ENCODE data around the gene LRP5. TPM values are rescaled to one million over a fixed set of nuclear protein-coding genes. Genes with fewer than 3 reads are reported as not detected.
A peak's percentile ranks its signal among the peaks of the same experiment; 100 is the strongest.

Gene LRP5
- total RNA-seq (2012; rRNA removed) = 11.8 and 12.9 TPM in 2 replicates

GRCh38 chr11:68312117-68312779 is at the start of gene LRP5:
LRP5 (plus strand) TSS chr11:68312591; CDS start chr11:68312715, 124 bp downstream.
- peak within 1 kb of the TSS; percentile 74 for H3K9ac ChIP-seq (ENCODE audit: low read depth, low read length)
- no peaks in the 10 kb centered on the region for H3K27me3 ChIP-seq (ENCODE audit: control insufficient read depth, insufficient read depth, low read length)

DNA sequence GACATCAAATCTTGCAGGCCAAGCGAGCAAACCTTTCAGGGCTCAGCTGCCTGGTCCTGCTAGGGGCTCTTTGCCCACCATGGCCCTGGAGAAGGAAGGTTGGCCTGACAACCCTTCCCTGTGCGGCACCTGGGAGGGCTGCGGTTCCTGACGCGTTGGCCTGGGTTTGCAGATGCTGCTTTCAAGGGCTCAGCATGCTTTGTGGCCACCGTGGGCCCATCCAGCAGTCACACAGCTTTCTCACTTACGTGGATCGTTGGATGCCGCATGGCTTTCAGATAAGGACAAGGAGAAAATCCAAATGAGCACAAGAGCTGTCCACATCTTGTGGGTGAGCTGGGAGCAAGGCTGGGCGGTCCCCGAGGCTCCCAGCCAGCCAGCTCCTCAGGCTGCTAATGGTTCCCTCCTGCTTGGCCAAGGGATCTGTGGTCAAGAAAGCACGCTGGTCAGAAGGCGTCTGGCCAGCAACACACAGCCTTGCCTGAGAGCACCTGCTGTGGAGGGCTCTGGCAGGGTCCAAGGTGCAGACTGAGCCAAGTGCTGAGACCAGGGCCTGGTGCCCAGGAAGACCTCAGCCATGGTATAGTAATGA is 48.9 kb upstream of the LRP5 start:
- Histone ChIP-seq H3K27me3 (ENCODE audit: control insufficient read depth, insufficient read depth, low read length) (no peaks in the 10 kb centered on the region), H3K4me2 (ENCODE audit: low read length) (no peak overlapping the region), H3K9ac (ENCODE audit: low read depth, low read length) (no peak overlapping the region), H3K9me3 (replicated peaks; ENCODE audit: low read length) (no peaks in the 10 kb centered on the region), H3K4me1 (ENCODE audit: control insufficient read depth, insufficient read depth, low read length) (no peaks in the 10 kb centered on the region), H3K36me3 (ENCODE audit: insufficient read depth, low read length) (peaks cover 73% of the 10 kb centered on the region), H3K4me3 (ENCODE audit: low read length) (no peak overlapping the region)

More at GRCh38 chr11:68312117-68312779, at the start of gene LRP5:
- Histone ChIP-seq H3K9me3 (replicated peaks; ENCODE audit: low read length) (no peaks in the 10 kb centered on the region), H3K36me3 (ENCODE audit: insufficient read depth, low read length) (no peaks in the 10 kb centered on the region), H3K4me3 (ENCODE audit: low read length) (peak within 1 kb of the TSS; percentile 80), H3K4me2 (ENCODE audit: low read length) (peak within 1 kb of the TSS; percentile 97), H3K4me1 (ENCODE audit: control insufficient read depth, insufficient read depth, low read length) (peaks cover 33% of the 10 kb centered on the region)

- Histone ChIP-seq H3K4me3 (ENCODE audit: low read length) (no peak overlapping the region), H3K27me3 (ENCODE audit: control insufficient read depth, insufficient read depth, low read length) (no peaks in the 10 kb centered on the region), H3K9me3 (replicated peaks; ENCODE audit: low read length) (no peaks in the 10 kb centered on the region), H3K4me2 (ENCODE audit: low read length) (no peak overlapping the region), H3K36me3 (ENCODE audit: insufficient read depth, low read length) (peaks cover 73% of the 10 kb centered on the region), H3K9ac (ENCODE audit: low read depth, low read length) (no peak overlapping the region), H3K4me1 (ENCODE audit: control insufficient read depth, insufficient read depth, low read length) (peaks cover 2% of the 10 kb centered on the region)
These were observed 48.1 kb upstream of the LRP5 start for GRCh38 chr11:68264244-68264643.

DNA sequence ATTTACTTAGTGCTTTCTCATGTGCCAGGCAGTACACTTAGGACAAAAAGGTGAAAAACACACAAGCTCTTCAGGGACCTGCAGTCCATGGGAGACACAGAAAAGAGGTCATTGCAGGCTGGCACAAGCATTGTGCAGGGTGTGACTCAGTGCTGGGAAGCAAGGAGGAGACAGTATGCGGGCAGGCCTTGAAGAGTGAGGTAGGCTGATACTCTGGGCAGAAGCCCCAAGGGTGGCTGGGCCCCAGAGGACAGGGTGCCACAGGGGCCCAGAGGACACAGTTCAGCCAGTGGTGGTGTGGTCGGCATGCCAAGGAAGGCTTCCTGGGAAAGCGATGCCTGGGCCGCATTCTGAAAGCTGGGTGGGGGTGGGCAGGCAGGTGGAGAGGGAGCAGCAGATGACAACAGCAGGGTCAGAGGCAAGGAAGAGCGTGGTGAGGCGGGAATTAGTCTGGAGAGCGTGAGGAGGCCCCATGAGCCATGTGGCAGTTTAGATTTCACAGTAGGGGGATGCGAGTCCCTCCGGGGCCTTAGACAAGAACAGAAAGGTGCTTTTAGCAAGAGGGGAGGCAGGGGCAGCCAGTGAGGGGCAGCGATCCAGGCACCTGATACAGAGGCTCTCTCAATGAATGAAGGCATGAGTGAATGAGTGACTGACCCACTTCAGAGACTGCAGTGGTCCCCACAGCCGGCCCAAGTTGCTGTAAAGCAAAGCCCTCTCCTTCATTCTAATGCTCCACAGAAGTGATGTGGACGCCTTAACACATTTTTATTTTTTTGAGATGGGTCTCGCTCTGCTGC is 47.5 kb upstream of the LRP5 start:
- Histone ChIP-seq H3K4me3 (ENCODE audit: low read length) (no peak overlapping the region), H3K4me1 (ENCODE audit: control insufficient read depth, insufficient read depth, low read length) (peaks cover 9% of the 10 kb centered on the region)

DNA sequence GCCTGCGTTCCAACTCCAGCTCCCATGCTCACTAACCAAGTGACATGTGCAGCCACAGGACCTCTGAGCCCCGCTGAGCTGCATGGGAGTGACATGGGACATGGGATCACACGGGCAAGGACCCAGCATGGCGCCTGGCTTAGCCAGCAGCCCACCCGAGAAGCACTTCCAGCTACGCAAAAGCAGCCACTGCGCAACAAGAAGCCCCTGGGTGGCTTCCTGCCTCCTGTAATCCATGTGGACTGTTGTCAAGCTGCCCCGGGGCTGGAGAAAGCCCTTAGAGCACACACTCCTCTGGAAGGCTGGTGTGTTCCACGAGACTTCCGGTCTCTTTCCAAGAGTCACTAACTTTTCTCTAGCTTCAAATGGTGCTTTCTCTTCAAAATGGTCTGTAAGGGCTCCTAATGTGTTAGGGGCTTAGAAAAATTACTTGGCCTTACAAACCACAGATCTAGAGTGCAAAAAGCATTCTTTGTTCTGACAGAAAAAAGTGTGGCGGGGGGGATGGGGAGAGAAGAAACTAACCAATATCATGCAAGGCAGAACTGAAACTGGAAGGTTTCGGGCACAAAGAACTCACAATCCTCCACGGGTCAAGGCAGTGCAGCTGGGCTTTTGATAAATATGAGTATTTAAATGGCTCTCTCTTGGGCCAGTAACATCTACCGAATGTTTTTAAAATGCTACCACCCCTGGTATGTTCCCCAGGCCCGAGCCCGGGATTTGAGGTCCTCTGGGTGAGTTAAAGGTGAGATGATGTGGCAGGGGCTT is 46.1 kb upstream of the LRP5 start:
- Histone ChIP-seq H3K27me3 (ENCODE audit: control insufficient read depth, insufficient read depth, low read length) (no peaks in the 10 kb centered on the region), H3K9me3 (replicated peaks; ENCODE audit: low read length) (no peaks in the 10 kb centered on the region), H3K4me2 (ENCODE audit: low read length) (no peak overlapping the region), H3K4me1 (ENCODE audit: control insufficient read depth, insufficient read depth, low read length) (peaks cover 19% of the 10 kb centered on the region), H3K9ac (ENCODE audit: low read depth, low read length) (no peak overlapping the region), H3K4me3 (ENCODE audit: low read length) (no peak overlapping the region), H3K36me3 (ENCODE audit: insufficient read depth, low read length) (peaks cover 65% of the 10 kb centered on the region)

More for the DNA sequence above, 47.5 kb upstream of the LRP5 start:
- Histone ChIP-seq H3K9ac (ENCODE audit: low read depth, low read length) (no peak overlapping the region), H3K27me3 (ENCODE audit: control insufficient read depth, insufficient read depth, low read length) (no peaks in the 10 kb centered on the region), H3K4me2 (ENCODE audit: low read length) (no peak overlapping the region), H3K36me3 (ENCODE audit: insufficient read depth, low read length) (peaks cover 76% of the 10 kb centered on the region), H3K9me3 (replicated peaks; ENCODE audit: low read length) (no peaks in the 10 kb centered on the region)

- H3K9ac ChIP-seq (ENCODE audit: low read depth, low read length) = no peak overlapping the region
These were observed 45.2 kb upstream of the LRP5 start for GRCh38 chr11:68266936-68267880.

GRCh38 chr11:68267881-68268240 is 44.5 kb upstream of the LRP5 start:
- Histone ChIP-seq H3K9me3 (replicated peaks; ENCODE audit: low read length) (no peaks in the 10 kb centered on the region), H3K27me3 (ENCODE audit: control insufficient read depth, insufficient read depth, low read length) (no peaks in the 10 kb centered on the region), H3K4me2 (ENCODE audit: low read length) (no peak overlapping the region), H3K4me3 (ENCODE audit: low read length) (no peak overlapping the region), H3K4me1 (ENCODE audit: control insufficient read depth, insufficient read depth, low read length) (peaks cover 19% of the 10 kb centered on the region), H3K9ac (ENCODE audit: low read depth, low read length) (no peak overlapping the region), H3K36me3 (ENCODE audit: insufficient read depth, low read length) (peaks cover 50% of the 10 kb centered on the region)

More at GRCh38 chr11:68266936-68267880, 45.2 kb upstream of the LRP5 start:
- Histone ChIP-seq H3K36me3 (ENCODE audit: insufficient read depth, low read length) (peaks cover 56% of the 10 kb centered on the region), H3K4me3 (ENCODE audit: low read length) (no peak overlapping the region), H3K4me1 (ENCODE audit: control insufficient read depth, insufficient read depth, low read length) (peaks cover 19% of the 10 kb centered on the region), H3K27me3 (ENCODE audit: control insufficient read depth, insufficient read depth, low read length) (no peaks in the 10 kb centered on the region), H3K9me3 (replicated peaks; ENCODE audit: low read length) (no peaks in the 10 kb centered on the region), H3K4me2 (ENCODE audit: low read length) (no peak overlapping the region)

DNA sequence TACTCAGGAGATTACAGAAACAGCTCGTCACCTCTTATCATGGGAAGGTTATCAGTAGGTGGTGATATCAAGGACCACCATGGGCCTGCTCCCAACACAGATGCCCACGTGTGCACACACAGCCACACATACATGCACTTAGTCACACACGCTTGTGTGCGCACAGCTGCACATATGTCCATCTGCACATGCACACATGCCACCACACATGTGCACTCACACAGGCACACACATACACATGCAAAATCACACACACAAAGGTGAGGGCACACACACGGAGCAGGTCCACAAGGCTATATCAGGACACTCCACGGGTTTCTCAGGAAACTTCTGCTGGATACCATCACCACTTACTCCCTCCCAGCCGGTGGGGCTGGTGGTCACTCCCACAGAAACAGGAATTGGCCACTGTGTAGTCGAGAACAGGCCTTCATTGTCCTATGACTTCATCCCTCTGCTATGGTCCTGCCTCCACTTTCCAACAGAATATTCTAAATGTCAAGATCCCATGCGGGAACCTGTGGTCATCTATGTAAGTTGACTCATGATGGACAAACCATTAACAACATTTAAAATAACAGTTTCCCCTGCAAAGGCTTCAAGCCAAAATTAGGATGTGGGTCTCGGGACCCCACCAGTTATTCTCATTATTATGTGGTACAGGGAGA is 42.8 kb upstream of the LRP5 start:
- H3K9ac ChIP-seq (ENCODE audit: low read depth, low read length) = no peak overlapping the region
- H3K4me3 ChIP-seq (ENCODE audit: low read length) = peak overlapping the region; percentile 54
- H3K4me2 ChIP-seq (ENCODE audit: low read length) = peak overlapping the region; percentile 96
- no peaks in the 10 kb centered on the region for H3K27me3 ChIP-seq (ENCODE audit: control insufficient read depth, insufficient read depth, low read length)
- H3K36me3 ChIP-seq (ENCODE audit: insufficient read depth, low read length) = peaks cover 37% of the 10 kb centered on the region
- no peaks in the 10 kb centered on the region for H3K9me3 ChIP-seq (replicated peaks; ENCODE audit: low read length)
- peaks cover 19% of the 10 kb centered on the region for H3K4me1 ChIP-seq (ENCODE audit: control insufficient read depth, insufficient read depth, low read length)

GRCh38 chr11:68270196-68271022 is 42.0 kb upstream of the LRP5 start:
- Histone ChIP-seq H3K27me3 (ENCODE audit: control insufficient read depth, insufficient read depth, low read length) (no peaks in the 10 kb centered on the region), H3K9me3 (replicated peaks; ENCODE audit: low read length) (no peaks in the 10 kb centered on the region), H3K4me2 (ENCODE audit: low read length) (peak overlapping the region; percentile 96), H3K4me1 (ENCODE audit: control insufficient read depth, insufficient read depth, low read length) (peaks cover 19% of the 10 kb centered on the region), H3K9ac (ENCODE audit: low read depth, low read length) (peak overlapping the region; percentile 99), H3K36me3 (ENCODE audit: insufficient read depth, low read length) (peaks cover 29% of the 10 kb centered on the region), H3K4me3 (ENCODE audit: low read length) (peak overlapping the region; percentile 87)
